GM18870 (cell line): ENCODE results near the gene RPS15.
"Not testable (repeated sequence)": the region's sequence is repeated elsewhere in the genome, so short reads cannot be mapped to it uniquely, and the experiment has no call there.

Experiments used
- ATAC-seq: cut with Tn5 transposase; IDR thresholded peaks from one replicate; pipeline ENCODE4 v1.9.1; 2021; ENCODE audit warnings: moderate library complexity; ENCODE audit not compliant: unreplicated experiment

The RPS15 gene

DNA sequence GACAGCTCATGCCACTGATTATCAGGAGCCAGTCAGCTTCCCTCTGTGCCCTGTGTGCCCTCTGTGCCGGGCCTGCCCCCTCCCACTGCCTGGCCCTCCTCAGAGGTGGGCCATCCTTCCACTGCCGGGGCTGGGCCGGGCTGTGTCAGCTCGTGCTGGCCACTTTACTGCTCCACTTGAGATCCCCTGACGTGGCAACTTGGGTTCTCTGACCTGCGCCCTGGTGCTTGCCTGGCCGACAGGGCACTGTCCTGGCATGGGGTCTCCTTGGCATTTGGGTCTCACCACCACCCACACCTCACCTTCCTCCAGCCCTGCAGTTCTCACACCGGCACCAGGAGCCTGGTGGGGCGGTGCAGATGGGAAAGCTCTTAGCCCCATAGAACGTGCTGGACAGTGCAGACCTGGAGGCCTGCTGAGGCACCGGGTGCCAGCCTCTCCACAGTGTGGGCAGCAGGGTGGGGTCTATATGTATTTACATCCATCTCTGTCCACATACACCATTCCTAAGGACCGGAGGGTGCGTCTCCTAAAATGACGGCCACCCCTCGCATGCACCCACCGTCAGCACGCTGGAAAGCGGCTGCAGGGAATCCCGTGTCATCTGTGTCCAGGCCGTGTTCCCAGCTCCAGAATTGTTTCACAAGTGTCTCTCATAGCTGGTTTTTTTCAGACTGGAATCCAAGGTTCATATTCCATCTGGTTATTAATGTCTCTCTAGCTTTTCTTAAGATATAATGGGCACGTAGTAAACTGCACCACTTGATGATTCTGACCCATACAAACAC lies 19.1 kb upstream of the RPS15 start:
- no peak for ATAC-seq

DNA sequence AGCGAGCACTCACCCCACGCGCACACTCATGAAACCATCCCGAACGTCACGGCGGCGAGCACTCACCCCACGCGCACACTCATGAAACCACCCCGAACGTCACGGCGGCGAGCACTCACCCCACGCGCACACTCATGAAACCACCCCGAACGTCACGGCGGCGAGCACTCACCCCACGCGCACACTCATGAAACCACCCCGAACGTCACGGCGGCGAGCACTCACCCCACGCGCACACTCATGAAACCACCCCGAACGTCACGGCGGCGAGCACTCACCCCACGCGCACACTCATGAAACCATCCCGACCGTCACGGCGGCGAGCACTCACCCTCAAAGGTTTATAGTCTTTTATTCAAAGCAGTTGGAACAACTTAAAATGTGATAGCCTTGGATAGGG lies 18.1 kb upstream of the RPS15 start:
- ATAC-seq = not testable (repeated sequence)

DNA sequence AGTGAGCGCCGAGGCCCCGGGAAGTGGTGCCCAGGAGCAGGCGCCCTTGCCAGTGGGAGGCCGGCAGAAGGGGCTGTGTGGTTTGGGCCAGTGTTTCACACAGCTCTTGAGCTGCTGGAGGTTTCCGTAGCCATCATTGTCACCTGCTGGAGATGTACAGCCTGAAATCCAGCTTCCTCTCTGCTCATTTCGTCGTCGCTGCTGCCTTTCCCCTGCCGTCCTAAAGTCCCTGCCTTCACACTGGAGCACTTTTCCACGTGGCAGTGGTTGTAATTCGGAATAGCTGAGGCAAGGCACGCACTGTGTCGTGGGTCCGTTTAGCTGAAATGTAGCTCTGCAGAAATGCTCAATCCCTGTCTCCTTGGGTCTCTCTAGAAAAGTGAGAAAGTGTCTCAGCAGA lies 17.6 kb upstream of the RPS15 start:
- no peak for ATAC-seq

DNA sequence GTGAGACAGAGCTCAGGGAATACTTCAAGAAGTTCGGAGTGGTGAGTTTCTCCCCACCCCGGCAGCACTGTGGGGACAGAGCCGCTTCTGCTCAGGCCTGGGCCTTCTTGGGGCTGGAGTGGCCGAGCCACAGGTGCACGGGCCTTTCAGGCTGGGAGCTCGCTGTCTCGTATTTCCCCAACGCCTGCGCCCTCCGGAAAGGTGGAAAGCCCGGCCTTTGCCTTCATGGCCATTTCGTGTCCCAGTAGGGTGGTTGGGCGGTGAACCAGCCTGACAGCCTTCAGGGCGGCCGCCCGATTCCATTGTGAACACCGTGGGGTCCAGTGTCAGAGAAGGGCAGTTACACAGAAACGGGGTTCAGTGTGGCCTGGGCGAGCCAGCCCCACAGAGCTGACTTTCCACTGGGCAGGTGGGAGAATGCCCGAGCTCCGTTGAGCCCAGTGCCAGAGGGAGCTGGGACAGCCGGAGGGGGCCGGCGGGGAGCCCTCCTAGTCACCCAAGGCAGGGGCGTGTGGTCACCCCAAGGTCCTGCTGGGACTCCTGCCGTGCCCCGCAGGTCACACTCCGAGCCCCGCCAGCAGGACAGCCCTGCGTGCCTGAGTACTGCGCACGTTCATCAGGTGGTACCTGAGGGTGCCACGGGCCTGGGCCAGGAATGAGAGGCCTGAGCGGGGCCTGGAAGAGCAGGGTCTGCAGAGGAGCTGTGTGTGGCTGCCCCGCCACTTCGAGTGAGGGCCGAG lies 16.8 kb upstream of the RPS15 start:
- no peak for ATAC-seq

DNA sequence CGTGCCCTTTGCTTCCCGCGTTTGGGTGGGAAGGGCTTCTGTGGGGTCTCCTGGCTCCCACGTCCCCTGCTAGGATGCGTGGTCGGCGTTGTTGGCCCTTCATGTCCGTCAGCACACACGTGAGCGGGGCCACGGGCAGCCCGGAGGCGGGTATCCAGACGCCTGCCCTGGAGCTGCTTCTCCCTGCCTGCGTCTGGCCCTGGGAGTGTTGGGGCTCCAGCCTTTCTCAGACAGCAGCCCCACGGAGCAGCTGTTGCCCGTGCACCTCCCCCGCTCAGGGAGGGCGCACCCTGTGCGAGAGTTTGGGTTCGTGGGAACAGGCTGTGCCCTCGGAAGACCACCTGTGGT lies 16.3 kb upstream of the RPS15 start:
- ATAC-seq = no peak

DNA sequence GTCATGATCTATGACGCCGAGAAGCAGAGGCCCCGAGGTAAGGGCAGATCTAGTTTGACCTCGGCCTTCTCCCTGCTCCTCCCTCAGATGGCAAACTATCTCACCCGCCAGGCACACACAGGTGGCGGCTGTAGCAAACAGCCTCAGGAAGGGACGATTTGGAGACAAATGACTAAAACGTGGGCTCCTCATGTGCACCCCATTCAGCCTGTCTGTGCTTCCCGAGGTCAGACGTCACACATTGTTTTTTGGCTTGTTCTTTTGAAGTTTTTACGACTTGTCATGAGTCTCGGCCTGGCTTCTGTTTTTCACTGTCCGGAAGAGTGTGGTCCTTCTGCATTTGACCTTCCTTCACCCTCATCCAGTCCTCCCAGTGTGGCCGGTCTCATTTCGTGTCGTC lies 15.8 kb upstream of the RPS15 start:
- ATAC-seq = no peak

DNA sequence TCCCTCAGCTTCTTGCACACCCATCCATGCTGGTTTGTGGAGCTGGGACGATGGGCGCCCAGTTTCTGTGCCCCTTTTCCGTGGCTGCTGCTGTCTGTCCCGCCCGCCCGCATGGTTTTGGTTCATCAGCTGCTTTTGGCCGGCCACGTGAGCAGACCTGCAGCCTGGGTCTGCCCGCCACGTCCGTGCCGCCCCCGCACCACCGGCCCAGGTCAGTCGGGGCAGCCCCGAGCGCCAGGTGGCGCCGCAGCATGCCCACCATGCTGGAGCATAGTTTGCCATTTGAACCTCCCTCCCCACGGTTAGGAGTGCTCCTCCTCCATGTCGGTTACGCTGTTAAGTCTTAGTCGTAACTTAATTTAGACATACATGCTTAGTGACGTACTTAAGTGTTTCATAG lies 15.3 kb upstream of the RPS15 start:
- ATAC-seq = no peak

DNA sequence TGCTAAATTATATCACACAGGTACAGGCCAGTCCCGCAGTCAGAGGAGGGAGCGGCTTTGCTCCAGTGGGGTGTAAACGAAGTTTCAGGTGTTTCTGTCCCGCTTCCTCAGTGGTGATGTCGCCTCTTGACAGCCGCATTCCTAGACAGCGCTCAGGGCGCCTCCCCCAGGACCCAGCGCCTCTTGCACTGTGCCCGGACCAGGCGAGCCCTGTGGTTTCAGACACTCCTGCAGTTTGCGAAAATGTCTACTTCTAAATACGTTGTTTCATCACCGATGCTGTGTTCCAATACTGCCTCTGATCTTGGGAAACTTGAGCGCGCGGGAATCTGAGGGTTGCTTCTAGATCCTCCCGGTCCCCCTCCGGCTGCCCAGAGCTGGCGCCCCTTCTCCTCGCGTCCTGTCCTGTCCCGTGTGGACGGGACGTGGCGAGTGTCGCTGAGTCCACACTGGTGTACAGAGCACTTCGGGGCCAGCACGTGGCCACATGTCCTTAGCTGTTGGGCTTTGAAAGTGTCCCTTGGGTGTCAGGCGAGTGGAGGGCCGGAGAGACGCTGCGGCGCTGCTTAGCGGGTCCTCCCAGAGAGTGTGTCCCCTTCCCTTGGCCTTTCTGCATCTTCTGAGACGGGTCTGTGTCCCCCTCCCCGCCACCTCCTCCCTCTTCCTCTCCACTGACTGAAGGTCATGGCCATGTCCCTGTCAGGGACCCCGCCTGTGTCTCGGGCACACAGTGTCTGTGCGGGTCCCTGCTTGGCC lies 14.6 kb upstream of the RPS15 start:
- ATAC-seq = no peak

DNA sequence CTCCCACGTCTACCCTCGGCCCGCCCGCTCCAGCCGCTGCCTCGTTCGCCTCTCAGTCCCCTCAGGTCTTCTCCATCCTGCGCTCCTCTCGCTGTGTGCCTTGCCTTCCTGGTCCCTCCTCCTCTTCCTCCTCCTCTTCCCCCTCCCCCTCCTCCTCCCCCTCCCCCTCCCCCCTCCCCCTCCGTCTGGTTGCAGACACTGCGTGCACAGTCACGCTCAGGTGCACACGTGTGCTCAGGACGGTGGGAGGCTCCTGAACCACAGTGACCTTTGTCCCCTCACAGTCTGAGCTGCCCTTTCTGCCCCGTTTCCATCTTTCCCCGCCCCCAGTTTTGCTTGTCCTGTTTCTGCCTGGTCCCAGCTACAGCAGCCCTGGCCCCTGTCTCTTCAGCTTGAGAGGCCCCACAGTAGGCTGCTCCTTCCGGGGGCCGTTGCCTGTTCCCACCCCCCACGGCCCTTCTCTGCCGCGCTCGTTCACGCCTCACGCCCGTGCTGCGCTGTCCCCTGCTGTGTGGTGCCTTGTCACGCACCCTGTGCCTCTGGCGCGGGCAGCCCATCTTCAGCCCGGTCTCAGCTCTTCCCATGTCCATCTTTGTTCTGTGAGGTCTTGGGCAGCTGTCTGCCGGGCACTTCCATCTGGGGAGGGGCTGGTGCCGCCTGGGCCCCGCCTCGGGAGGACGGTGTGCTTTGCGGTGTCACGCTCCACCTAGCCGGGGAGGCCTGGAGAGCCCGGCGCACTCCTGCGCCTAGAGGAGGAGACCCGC lies 13.8 kb upstream of the RPS15 start:
- ATAC-seq = no peak

DNA sequence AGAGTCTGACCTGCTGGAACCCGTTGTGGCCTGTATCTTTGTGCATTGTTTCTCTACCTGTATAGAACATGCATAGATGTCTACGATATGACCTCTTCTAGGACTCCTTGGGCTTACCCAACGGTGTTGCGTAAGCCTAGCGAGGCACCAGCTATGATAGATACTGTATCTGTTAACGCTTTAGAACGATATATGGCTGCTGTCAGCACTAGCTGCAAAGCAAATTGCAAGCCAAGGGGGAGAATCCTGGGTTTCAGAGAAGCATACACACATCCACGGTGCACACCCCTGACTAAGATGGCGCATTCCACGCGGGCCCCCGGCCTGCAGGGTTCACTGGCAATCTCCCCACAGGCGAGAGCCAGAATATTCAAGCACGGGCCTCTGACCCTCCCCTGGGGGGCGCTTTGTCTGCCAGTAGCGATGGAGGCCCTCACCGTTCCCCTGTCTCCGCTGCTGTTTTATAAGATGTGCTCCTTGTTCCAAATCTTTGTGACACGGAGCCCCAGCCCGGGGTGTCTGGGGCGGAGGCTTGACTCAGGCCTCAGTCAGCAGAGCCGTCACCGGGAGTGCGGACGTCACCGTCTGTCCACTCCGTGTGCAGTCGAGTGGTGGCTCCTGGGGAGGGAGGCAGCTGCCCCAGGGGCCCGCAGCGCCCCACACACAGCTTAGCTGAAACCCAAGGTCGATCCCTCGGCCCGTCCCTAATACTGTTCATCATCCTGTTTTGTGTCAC lies 12.9 kb upstream of the RPS15 start:
- ATAC-seq = no peak

DNA sequence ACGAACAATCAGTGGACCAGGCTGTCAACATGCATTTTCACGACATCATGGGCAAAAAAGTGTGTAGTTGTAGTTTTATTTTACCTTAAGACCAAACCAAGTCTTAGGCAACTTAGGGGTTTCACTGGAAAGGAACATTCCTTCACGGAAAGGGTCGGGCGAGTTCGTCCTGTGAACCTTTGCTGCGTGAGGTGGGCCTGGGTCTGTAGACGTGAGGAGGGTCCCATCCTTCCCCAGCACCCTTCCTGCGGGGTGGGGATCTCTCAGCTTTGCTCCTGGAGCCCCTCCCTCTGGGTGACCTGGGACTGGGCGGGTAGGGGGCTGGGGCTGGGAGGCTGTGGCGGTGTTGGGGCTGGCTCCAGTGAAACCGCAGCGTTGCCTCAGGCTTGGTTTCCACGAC lies 12.3 kb upstream of the RPS15 start:
- no peak for ATAC-seq

DNA sequence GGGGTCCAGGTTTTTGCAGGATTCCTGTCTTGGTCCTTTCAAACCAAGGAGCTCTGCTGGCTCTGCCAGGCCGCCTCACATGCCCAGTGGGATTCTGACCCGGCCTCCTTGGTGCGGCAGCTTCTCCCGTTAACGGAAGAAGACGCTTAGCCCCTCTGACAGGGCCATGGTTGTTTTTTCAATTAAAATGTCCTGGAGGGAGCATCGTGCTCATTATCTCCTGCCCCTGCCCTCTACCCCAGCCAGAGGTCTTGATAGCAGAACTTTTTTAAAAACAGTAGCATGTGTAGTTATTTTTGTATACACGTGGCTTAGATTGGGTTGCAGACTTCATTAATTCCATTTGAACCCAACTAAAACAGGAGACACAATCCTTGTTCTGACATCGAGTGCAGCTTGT lies 11.5 kb upstream of the RPS15 start:
- no peak for ATAC-seq

DNA sequence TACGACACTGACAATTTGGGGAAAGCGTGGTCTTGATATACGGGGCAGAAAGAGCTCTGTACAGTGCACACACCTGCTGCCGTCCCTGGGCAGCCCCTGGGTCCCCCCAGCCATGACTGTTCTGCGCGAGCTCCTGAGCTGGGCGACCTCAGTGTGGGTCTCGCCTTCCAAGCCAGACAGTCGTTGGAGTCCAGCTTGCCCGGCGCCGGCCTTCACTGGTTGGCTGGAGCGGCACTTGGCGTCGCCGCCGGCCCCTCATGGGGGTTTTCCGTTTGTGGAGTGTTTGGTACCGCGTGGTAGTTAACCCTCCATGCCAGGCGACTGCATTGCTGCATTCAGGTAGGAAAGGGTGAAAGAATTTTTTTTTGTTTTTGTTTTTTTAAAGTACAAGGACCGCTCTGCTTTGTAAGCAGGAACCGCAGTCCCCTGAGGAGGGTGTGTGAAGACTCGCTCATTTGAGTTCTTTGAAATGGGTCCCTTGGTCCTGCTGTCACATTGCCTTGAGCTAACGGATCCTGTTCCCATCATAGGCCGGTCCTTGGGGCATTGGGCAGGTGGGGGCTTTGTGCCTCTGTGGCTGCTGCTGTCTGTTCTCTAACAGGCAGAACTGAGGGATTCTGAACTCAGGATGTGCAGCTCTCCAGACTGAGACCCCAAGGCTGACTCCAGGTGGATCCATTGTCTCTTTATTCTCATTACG lies 10.8 kb upstream of the RPS15 start:
- no peak for ATAC-seq

DNA sequence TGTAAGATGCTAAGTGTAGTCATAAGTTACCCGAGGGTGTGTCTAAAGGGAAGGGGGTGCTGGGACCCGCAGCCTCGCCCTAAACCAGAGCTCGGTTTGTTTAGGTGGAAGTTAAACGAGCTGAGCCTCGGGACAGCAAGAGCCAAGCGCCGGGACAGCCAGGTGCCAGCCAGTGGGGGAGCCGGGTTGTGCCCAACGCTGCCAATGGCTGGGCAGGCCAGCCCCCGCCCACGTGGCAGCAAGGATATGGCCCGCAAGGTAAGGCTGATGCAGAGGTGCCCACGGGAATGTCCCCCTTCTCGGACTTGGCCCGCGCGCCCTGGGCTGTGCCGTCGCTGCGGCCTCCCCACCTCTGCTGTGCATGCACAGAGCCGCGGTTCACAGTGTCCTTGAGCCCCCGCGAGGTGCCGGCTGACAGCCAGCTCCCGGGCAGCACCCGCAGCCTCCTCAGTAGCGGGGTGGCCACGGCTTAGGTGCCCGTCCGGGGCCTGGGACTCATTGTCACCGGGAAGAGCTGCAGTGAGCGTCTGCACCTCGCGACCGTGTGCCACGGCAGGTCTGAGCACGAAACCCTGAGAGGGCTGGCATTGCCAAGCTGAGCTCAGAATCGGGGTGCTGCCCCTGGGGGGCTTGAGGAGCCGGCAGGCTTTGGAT lies 9.3 kb upstream of the RPS15 start:
- ATAC-seq = no peak

DNA sequence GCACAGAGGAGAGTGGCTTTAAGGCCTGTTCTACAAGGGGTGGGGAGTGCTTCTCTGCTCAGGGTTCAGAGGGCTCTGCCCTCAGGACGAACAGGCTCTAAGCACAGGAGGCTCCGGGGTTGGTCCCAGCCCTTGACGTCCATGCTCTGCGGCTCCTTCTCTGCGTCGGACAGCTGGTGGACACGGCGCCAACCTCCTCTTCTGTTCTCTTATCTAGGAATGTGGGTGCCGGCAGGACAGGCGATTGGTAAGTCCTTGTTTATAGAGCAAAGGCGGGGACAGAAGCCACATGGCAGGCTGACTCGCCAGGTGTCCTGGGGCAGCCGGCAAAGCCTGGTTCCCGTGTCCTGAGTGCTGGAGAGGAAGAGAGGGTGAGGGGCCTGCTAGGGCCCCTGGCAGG lies 8.4 kb upstream of the RPS15 start:
- no peak for ATAC-seq

DNA sequence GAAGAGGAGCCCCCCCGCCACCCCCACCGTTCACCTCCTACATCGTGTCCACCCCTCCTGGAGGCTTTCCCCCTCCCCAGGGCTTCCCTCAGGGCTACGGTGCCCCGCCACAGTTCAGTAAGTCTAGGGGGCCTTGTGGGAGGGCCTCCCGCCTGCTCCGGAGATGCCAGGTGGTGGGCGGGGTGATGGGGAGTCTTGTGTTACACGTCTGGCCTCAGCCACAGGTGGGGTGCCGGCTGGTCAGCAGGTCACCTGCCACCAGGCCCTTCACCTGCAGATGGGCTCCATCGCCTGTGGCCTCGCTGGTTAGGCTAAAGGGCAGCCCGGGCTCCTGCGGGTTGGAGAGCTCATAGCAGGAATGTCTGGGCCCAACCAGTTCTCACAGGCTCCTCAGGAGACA lies 8.0 kb upstream of the RPS15 start:
- no peak for ATAC-seq

DNA sequence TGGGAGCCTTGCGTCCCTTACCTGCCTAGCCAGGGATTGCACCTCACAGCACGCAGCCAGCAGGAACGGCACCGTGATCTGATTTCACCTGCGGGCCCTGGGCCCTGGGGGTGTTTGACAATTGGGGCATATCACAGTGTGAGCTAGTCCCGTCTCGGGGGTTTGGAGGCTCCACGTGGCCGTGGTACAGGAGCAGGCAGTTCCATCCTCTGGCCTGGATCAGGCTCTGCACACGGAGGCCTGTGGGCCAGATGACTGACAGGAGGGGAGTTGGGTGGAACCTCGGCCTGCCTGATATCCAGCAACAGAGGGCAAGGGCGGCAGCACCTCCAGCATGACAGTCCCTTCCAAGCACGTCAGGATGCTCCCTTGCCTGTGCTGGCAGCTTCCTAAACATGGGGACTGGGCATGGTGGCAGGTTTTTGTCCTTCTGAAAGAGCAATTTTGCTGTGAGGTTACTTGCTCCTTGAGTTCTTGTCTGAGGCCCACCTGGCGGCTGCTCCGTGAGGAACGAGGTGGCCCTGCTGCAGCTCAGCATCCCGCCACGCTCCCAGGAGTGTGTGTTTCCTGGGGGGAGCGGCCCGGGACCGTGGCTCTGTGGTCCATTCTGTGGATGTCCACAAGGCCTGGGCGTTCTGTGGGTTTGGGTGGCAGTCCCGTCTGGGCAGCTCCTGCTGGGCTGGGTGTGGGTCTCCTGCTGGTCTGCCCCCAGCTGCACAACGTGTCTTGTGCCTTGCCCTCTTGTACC lies 6.3 kb upstream of the RPS15 start:
- ATAC-seq = no peak

DNA sequence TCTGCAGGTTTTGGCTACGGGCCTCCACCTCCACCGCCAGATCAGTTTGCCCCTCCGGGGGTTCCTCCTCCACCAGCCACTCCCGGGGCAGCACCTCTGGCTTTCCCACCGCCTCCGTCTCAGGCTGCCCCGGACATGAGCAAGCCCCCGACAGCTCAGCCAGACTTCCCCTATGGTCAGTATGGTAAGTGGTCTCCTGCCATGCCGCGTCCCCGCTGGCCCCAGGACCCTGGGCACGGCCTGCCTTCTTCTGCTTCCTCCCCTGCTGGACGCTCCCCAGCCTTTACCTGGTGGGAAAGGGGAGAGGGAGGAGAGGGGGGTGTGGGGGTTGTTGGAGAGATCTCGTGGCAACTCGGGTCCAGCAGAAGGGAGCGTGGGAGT lies 5.7 kb upstream of the RPS15 start:
- ATAC-seq = no peak
